ENCODE data around the gene CPLANE2. TPM values are rescaled to one million over a fixed set of nuclear protein-coding genes. Genes with fewer than 3 reads are reported as not detected.

Gene CPLANE2
- total RNA-seq, 1 experiment from 2014 or later, result 4.5 TPM

DNA sequence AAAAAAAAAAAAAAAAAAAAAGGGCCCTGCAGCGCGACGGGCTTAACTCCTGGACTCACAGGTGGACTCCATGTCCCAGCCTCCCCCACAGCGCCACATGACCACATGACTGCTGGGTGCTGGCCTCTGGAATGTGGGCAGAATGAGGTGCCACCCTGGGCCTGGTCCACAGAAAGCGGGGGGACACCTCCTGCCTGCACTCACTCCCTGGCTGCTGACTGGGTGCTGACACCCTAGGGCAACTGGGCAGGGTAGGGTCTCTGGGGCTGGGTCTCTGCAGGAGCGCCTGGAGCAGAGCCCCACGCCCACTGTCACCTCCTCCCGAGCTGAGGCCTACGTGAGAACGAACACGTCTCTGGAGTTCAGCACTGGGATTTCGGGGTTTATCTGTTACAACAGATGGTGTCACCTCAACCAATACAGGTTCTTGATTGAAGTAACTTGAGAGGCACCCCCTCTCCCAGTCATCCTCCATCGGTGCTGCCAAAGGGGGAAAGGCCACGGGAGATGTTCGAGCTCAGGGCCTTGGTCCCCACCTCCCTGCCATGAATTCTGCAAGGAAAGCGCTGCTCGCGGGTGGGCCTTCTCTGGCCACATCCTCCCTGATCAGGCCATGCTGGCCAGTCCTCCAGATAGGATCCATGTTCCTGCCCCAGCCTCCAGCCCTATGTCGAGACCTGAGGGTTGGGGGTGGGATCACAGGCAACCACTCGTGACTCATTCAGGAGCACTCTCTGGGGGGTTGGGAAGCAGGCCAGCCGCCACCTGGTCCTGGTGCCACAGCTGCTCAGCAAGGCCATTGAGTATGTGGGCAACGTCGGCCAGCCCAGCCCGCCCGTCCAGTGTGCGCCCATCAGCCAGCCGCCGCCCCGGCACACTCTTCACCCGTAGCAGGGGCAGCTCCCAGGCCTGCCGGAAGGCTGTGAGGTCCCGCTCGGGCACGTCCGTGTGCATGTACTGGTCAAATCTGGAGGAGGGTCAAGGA, 5.4 kb downstream of the CPLANE2 start:
- H2AFZ ChIP-seq, result no peak overlapping the region
- peaks cover 5% of the 10 kb centered on the region for H3K4me1 ChIP-seq (replicated peaks; ENCODE audit: insufficient read depth)
- peaks cover 3% of the 10 kb centered on the region; the same call in 1 of the 2 replicates for H3F3A ChIP-seq (ENCODE audit: insufficient read depth, low read depth)
- no peaks in the 10 kb centered on the region for H4K20me1 ChIP-seq (ENCODE audit: insufficient read depth)
- H3K4me2 ChIP-seq, result no peak overlapping the region
- H3K36me3 ChIP-seq (ENCODE audit: low read depth), result no peaks in the 10 kb centered on the region
- H3K9me2 ChIP-seq (ENCODE audit: insufficient read depth), result no peaks in the 10 kb centered on the region
- no peaks in the 10 kb centered on the region for H3K79me2 ChIP-seq (ENCODE audit: low read depth)
- no peak overlapping the region for H3K4me3 ChIP-seq
- H3K27me3 ChIP-seq (ENCODE audit: insufficient read depth, low read depth), result no peaks in the 10 kb centered on the region
- TF ChIP-seq, protein P1, sequence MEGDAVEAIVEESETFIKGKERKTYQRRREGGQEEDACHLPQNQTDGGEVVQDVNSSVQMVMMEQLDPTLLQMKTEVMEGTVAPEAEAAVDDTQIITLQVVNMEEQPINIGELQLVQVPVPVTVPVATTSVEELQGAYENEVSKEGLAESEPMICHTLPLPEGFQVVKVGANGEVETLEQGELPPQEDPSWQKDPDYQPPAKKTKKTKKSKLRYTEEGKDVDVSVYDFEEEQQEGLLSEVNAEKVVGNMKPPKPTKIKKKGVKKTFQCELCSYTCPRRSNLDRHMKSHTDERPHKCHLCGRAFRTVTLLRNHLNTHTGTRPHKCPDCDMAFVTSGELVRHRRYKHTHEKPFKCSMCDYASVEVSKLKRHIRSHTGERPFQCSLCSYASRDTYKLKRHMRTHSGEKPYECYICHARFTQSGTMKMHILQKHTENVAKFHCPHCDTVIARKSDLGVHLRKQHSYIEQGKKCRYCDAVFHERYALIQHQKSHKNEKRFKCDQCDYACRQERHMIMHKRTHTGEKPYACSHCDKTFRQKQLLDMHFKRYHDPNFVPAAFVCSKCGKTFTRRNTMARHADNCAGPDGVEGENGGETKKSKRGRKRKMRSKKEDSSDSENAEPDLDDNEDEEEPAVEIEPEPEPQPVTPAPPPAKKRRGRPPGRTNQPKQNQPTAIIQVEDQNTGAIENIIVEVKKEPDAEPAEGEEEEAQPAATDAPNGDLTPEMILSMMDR (conservative IDR thresholded peaks at IDR 0.05), result no peak
- TF ChIP-seq EZH2 (IDR thresholded peaks at IDR 0.05; ENCODE audit: low read depth), result no peak
- ChIA-PET POLR2A (ENCODE audit: unreplicated experiment) (no interaction called here), CTCF (no interaction called here)
- intact Hi-C loops (cut with micrococcal nuclease; ENCODE audit: unreplicated experiment), result no loop called here
- no peak overlapping the region for H3K27ac ChIP-seq
- no TSS peak for BruUV-seq (replicated peaks)
- DNase-seq, result no peak
- H3K9me3 ChIP-seq (ENCODE audit: insufficient read depth, low read depth), result no peaks in the 10 kb centered on the region

DNA sequence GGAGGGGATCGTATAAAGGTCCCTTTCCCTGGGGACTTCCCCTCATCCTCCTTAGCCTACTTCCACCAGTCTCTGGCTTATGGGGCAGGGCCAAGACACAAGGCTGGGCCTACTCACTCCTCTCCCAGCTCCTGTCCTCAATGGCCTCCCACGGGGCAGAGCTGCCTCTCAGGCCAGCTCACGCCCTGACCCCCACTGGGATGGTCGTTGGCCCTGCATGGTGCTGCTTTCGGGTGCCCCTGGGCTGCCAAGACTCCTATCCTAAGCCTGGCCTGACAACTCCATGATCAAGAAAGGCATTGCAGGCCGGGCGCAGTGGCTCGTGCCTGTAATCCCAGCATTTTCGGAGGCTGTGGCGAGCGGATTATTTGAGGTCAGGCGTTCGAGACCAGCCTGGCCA, 6.2 kb downstream of the CPLANE2 start:
- Histone ChIP-seq H3F3A (ENCODE audit: insufficient read depth, low read depth) (no peaks in the 10 kb centered on the region), H2AFZ (no peak overlapping the region), H3K79me2 (ENCODE audit: low read depth) (no peaks in the 10 kb centered on the region), H3K9me2 (ENCODE audit: insufficient read depth) (no peaks in the 10 kb centered on the region), H3K36me3 (ENCODE audit: low read depth) (no peaks in the 10 kb centered on the region), H3K4me3 (no peak overlapping the region), H3K27ac (no peak overlapping the region), H3K4me2 (no peak overlapping the region), H4K20me1 (ENCODE audit: insufficient read depth) (no peaks in the 10 kb centered on the region), H3K9me3 (ENCODE audit: insufficient read depth, low read depth) (no peaks in the 10 kb centered on the region), H3K27me3 (ENCODE audit: insufficient read depth, low read depth) (no peaks in the 10 kb centered on the region), H3K4me1 (replicated peaks; ENCODE audit: insufficient read depth) (peaks cover 2% of the 10 kb centered on the region)
- TF ChIP-seq EZH2 (IDR thresholded peaks at IDR 0.05; ENCODE audit: low read depth), result no peak
- TF ChIP-seq, protein P1 (conservative IDR thresholded peaks at IDR 0.05), result no peak
- intact Hi-C loops (cut with micrococcal nuclease; ENCODE audit: unreplicated experiment), result no loop called here
- CTCF ChIA-PET, result no interaction called here
- POLR2A ChIA-PET (ENCODE audit: unreplicated experiment), result no interaction called here
- DNase-seq, result no peak
- no TSS peak for BruUV-seq (replicated peaks)

DNA sequence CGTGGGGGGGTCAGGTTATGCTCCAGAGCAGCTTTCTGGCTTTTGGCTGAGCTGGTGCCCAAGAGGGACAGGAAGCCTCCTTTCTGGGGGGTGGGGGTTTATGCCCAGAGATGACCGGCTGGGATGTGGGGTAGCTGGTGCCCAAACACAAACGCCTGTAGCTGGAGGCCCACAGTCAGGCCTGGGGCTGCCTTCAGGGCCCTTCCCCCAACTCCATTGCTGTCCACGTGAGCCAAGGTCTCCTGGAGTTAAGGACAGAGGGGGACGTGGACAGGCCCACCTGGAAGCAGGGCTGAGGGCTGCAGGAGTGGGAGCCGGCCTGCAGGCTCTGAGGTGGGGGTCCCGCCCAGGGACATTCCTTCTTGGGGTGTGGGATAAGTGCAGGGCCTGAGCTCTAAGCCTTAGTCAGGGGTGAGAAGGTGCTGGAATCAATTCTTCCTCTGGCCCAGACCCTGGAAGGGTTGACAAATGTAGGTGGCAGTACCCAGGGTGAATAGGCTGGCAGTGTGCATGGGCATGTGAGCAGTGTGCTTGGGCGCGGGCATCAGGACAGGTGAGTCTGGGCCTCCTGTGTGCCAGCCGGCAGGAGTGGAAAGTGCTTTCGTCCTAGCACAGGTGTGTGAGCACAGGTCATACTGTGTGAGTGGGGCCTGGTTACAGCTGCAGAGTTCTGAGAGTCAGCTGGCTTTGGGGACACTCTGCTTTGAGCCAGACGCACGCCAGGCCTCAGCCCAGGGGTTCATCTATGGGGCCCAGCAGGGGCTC, 6.8 kb downstream of the CPLANE2 start:
- H2AFZ ChIP-seq, result no peak overlapping the region
- H3K9me3 ChIP-seq (ENCODE audit: insufficient read depth, low read depth), result no peaks in the 10 kb centered on the region
- no peak overlapping the region for H3K4me2 ChIP-seq
- no peaks in the 10 kb centered on the region for H3K9me2 ChIP-seq (ENCODE audit: insufficient read depth)
- no peaks in the 10 kb centered on the region for H3K4me1 ChIP-seq (replicated peaks; ENCODE audit: insufficient read depth)
- TF ChIP-seq, protein P1 (conservative IDR thresholded peaks at IDR 0.05), result no peak
- no peak for TF ChIP-seq EZH2 (IDR thresholded peaks at IDR 0.05; ENCODE audit: low read depth)
- H3F3A ChIP-seq (ENCODE audit: insufficient read depth, low read depth), result no peaks in the 10 kb centered on the region
- H4K20me1 ChIP-seq (ENCODE audit: insufficient read depth), result no peaks in the 10 kb centered on the region
- ChIA-PET CTCF (no interaction called here), POLR2A (ENCODE audit: unreplicated experiment) (no interaction called here)
- BruUV-seq (replicated peaks), result no TSS peak
- H3K27me3 ChIP-seq (ENCODE audit: insufficient read depth, low read depth), result no peaks in the 10 kb centered on the region
- H3K79me2 ChIP-seq (ENCODE audit: low read depth), result no peaks in the 10 kb centered on the region
- H3K27ac ChIP-seq, result no peak overlapping the region
- intact Hi-C loops (cut with micrococcal nuclease; ENCODE audit: unreplicated experiment), result no loop called here
- DNase-seq, result no peak
- no peaks in the 10 kb centered on the region for H3K36me3 ChIP-seq (ENCODE audit: low read depth)
- H3K4me3 ChIP-seq, result no peak overlapping the region
